ENCODE data around the gene JAK1.
"Not testable (repeated sequence)": the region's sequence is repeated elsewhere in the genome, so short reads cannot be mapped to it uniquely, and the experiment has no call there.

Gene JAK1

DNA sequence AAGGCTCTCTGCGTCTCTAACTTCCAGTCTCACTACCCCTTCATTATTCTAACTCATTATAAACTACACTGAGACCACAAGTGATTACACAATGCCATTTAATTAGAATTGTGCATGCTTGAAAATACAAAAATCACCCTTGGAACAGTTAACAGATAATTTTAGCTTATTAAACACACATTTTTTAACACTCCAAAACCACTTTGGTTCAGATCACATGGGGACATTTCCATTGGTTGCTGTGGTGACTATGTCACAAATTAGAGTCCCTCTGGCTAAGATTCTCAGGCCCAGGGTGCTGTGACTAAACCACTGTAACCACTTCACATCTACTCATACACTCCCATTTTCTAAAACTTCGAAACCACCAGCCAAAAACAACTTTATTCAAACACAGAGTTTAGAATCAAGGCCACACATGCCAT lies 43.0 kb downstream of the JAK1 start:
- DNase-seq (ENCODE audit: low read depth in 1 of 2, low spot score in 1 of 2) = no peak

DNA sequence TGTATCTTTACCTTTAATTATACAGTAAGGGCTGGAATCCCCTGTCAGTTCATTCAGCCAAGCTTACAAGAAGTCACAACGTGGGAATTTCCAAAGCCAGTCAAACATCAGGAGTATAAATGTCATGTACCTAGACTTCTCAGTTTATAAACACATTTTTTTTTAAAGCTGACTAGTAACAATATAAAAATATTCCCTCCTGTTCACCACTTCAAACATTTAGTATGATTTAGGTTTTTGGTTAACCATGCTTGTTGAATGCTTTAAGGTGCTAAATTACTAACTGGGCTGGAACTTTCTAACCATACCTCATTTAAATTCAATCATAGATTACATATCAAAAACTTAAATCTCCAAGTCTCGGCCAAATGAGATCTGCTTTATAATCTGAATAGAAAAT lies 44.0 kb downstream of the JAK1 start:
- no peak for DNase-seq (ENCODE audit: low read depth in 1 of 2, low spot score in 1 of 2)

DNA sequence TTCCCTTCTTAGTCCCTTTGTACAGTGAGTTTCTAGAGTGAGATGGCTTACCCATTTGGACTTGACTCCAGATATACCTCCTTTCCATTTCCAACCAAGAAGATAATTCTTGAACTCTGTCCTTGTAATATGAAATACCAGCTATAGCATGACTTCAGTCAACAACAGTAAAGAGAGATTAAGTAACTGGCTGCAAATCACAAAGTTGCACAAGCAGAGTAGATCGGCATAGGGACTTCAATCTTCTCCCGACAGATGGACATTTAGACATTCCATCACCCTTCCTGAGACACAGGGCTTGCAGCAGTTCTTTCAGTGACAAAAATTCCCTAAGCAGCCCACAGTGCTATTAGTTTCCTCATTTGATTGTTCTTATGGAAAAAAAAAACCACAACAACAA lies 44.6 kb downstream of the JAK1 start:
- DNase-seq (ENCODE audit: low read depth in 1 of 2, low spot score in 1 of 2) = no peak

DNA sequence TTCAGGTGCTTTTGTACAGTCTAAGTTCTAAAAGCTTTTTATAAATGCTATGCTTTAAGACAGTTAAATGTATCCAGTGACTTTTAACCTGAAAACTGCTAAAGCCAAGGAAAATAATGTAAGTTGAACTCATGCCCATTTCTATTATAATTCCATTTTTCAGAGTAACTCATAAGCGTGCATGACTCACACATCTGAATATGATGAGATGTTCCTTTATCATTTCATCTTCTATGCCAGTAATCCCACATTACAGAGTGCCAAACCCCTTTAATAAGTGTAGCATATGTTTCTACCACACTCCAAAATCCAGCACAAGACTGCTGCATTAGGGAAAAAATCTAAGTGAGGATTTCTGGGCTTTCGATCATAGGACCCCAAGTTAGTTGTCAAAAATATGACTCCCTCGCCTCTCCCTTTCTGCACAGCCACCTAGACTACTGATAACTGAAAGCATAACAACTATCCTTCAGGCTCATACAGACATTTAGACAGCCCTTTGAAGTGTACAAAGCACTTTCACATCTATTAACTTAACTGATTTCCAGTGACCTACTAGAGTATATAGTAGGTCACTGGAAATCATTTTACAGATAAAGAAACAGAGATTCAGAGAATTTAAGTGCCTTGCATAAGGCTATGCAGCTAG lies 45.3 kb downstream of the JAK1 start:
- DNase-seq (ENCODE audit: low read depth in 1 of 2, low spot score in 1 of 2) = no peak

DNA sequence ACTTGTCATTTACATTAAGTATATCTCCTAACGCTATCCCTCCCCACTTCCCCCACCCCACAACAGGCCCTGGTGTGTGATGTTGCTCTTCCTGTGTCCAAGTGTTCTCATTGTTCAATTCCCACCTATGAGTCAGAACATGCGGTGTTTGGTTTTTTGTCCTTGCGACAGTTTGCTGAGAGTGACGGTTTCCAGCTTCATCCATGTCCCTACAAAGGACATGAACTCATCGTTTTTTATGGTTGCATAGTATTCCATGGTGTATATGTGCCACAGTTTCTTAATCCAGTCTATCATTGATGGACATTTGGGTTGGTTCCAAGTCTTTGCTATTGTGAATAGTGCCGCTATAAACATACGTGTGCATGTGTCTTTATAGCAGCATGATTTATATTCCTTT lies 47.2 kb downstream of the JAK1 start:
- not testable (repeated sequence) for DNase-seq (ENCODE audit: low read depth in 1 of 2, low spot score in 1 of 2)

DNA sequence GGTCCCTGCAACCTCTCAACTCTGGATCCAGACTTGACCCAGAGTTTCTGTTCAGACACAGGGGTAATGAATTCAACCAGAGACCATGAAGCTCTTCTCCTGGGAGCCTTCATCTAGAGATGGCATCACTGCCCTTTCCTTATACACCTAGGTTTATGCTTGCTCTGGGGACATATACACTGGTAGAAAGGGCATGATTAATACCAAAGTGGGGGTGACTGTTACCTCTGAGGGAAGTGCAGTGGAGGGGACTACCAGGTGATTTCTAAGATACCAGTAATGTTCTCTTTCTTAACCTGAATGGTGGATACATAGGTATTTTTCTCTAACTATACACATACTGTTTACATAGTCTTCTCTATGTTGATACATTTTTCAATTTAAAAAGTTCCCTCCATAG lies 48.4 kb downstream of the JAK1 start:
- no peak for DNase-seq (ENCODE audit: low read depth in 1 of 2, low spot score in 1 of 2)

DNA sequence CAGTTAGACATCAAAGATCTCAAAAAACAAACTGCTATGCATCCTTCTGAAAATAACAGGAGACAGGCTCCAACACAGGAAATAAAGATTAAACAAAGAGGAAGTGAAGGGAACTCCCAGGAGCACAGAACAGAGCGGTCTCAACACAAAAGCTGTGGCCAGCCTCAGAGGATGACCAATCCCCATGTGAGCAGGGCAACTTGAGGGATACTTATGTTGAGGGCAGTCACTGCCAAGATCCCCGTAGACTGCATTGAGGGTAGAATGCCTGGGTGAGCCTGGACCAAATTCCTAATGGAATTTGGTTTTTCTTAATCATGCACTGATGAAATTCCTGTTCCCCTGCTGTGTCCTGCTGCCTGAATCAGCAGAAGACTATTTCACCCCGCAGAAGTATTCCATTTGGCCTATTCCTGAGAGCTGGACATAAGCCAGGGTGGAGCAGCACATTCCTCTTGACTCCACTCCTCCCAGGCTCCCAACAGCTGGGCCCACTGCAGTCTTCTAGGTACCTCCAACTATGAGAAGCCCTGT lies 49.0 kb downstream of the JAK1 start:
- no peak for DNase-seq (ENCODE audit: low read depth in 1 of 2, low spot score in 1 of 2)

DNA sequence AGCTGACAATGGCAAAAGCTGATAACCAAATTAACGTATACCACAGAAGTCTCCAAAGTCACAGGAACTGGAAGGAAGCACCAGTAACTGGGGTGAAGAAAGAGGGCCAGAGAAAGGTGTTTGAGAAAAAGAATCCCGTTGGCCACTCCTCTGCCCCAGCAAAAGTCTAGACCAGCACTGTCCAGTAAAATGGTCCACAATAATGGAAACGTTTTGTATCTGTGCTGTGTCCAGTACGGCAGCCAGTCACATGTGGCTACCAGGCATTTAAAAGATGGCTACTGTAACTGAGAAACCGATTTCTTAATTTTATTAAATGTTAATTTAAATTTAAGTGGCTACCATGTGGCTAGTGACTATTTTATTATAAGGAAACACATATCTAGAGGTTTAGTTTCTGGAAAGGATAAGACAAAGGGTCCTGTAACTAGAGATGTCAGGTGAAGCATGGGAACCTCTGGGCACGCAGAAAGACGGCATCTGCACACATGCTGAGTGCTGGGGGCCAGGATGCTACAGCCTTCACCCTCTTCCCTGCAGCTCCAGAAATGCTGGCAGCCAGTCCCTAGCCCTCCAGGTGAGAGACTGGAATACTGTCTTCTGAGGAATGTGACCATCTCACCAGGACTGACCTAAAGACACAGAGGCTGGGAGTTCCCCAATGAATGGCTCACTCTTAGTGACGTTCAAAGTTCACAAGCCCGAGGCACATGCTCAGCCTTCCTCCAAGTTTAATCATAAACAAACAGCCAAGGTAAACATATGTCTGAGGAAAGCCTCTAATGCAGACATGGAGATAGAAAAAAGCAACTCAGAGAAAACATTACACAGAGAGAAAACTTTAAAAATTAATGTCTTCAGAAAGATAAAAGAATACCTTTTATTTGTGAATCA lies 50.7 kb downstream of the JAK1 start:
- DNase-seq (ENCODE audit: low read depth in 1 of 2, low spot score in 1 of 2) = no peak

DNA sequence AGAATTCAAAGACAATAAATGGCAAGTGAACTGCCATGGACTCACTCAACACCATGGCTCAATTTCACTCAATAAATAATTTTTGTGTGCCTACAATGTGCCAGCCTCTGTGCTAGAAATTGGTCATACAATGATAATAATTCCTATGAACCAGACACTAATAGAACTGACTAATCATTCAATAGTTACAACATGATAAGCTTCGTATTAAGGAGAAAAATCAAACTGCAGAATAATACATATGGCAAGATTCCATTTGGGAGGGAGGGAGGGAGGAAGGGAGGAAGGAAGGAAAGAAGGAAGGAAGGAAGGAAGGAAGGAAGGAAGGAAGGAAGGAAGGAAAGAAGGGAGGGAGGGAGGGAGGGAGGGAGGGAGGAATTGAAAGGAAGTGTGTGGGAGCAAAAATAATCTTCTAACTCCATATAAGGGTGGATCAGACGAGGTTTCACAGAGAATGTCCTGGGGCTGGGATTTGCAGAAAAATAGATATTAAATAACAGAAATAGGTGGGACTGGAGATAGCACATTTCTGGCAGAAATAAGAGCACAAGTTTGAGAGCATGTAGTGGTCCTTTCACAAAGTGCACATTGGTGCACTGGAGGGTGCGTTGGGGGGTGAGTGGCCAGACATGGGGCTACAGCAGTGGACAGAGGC lies 52.9 kb downstream of the JAK1 start:
- no peak for DNase-seq (ENCODE audit: low read depth in 1 of 2, low spot score in 1 of 2)

DNA sequence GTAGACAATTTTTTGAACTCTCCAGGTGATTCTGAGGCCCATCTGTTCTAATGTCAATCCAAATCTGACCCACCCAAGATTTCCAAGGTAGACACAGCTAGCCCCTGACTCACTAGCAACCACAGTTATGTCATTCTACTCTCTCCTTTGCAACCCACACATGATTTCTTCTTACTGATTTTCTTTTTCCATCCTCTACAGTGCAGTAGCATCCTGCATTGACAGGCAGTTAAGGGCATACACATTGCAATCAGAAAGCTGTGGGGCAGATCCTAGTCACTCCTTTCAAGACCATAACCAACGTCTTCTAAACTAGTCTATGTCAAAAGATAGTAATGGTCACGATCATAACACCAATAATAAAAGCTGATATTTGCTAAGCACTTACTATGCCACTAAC lies 54.2 kb downstream of the JAK1 start:
- DNase-seq (ENCODE audit: low read depth in 1 of 2, low spot score in 1 of 2) = no peak

DNA sequence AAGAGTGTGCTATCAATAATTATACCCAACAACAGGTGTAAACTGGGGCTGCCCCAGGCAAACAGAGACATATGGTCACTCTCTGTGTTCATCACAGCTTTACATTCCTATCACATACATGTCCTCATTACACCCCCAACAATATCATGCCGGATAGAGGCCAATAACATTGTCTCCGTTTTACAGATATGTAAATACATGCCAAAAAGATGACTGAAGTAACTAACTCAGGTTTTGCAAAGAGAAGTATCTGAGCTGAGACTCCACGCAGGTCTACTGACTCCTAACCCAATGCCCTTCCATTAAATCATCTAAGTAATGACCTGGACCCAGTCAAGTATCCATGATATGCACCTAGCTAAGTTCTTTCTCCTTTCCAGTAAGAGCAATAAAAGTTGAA lies 55.0 kb downstream of the JAK1 start:
- DNase-seq (ENCODE audit: low read depth in 1 of 2, low spot score in 1 of 2) = no peak

DNA sequence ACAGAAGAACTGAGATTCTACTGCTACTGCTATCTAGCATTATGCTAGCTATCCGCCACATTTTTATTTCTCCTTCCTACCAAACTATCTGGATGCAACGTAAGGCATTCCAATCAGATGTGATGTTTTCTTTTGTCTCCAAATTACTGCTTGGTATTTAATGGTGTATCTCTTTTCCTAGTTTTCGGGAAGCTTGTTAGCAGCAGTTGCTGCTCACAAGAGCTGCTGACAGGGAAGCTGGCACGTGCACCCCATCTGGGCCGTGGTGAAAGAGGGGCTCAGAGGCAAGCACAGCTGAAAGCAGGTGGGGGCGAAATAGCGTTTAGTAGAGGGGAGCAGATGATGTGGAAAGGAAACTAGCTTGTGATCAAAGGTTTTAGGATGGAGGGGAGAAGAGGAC lies 57.3 kb downstream of the JAK1 start:
- DNase-seq (ENCODE audit: low read depth in 1 of 2, low spot score in 1 of 2) = no peak

DNA sequence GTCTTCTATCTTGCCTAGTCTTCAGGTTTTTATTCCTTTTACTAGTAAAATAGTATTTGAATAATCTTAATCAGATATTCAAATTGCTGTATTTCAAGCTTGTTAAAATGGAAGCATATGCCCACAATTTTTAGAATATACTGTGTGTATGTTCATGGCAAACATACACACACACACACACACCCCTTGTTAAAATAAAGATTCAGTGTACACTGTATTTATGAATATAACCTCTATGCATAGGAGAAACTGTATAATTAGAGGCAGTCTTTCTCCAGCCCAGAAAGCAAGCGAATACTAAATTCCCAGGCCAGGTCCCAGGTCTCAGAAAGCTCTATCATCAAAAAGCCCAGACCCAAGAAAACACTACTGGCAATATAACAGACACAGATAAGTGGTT lies 57.8 kb downstream of the JAK1 start:
- no peak for DNase-seq (ENCODE audit: low read depth in 1 of 2, low spot score in 1 of 2)

DNA sequence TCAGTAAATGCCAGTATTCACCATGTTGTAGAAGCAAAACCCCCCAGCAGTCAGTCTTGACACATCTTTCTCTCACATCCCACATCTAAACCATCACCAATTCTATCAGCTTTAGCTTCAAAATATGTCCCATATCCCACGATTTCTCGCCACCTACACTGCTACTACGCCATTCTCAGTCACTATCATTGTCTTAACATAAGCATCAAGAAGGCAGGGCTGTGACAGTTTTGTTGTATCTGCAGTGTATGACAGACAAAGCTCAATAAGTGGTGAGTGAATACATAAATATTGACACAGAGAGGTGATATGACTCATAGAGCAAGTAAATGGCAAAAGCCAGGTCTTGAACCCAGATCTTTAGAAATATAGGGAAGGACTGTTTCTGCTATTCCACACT lies 59.9 kb downstream of the JAK1 start:
- no peak for DNase-seq (ENCODE audit: low read depth in 1 of 2, low spot score in 1 of 2)

DNA sequence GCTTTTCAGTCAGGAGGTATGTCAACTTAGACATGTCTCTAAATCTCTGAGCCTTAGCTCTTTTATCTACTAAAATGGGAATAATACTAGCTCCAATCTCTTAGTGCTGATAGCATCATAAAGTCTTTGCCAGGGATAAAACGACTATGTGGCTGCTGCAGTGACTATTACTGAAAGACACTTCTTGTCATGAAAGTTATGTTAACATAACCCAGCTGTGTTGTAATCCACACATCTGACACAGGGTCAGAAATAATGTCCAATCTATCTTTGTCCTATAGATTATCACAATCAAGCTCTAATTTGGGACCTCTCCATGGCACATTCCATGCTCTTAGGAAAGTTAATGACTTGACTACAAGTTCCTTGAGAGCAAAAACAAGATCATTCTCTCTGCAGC lies 62.8 kb downstream of the JAK1 start:
- DNase-seq (ENCODE audit: low read depth in 1 of 2, low spot score in 1 of 2) = no peak

DNA sequence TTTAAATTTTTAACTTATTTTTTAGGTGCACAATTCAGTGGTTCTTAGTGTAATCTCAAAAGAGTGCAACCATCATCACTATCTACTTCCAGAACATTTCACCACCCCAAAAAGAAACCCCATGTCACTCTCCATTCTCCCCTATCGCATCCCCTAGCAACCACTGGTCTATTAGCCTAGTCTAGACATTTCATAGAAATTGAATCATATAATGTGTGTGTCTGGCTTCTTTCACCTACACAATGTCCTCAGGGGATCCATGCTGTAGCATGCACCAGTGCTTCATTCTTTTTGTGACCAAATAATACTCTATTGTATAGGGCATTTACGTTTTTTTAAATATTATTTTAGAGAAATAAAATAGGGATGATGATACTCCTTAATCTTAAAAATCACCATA lies 64.7 kb downstream of the JAK1 start:
- DNase-seq (ENCODE audit: low read depth in 1 of 2, low spot score in 1 of 2) = no peak

DNA sequence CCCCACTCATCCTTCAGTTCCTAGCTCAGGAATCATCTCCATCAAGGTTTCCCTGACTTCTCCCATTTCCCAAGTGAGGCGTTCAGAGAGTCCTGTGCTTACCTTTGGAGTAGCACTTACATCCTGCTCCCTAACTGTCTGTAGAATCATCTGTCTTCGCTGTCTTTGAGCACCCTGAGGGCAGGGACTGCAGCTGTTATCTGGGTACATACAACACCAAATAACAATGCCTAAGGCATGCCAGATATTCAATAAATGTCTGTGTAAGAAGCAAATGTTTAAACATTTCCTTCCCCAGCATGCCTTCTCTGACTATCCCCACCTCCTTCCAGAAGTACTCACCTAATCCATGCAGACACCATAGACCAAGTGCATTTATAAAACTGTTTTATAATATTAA lies 65.4 kb downstream of the JAK1 start:
- no peak for DNase-seq (ENCODE audit: low read depth in 1 of 2, low spot score in 1 of 2)

DNA sequence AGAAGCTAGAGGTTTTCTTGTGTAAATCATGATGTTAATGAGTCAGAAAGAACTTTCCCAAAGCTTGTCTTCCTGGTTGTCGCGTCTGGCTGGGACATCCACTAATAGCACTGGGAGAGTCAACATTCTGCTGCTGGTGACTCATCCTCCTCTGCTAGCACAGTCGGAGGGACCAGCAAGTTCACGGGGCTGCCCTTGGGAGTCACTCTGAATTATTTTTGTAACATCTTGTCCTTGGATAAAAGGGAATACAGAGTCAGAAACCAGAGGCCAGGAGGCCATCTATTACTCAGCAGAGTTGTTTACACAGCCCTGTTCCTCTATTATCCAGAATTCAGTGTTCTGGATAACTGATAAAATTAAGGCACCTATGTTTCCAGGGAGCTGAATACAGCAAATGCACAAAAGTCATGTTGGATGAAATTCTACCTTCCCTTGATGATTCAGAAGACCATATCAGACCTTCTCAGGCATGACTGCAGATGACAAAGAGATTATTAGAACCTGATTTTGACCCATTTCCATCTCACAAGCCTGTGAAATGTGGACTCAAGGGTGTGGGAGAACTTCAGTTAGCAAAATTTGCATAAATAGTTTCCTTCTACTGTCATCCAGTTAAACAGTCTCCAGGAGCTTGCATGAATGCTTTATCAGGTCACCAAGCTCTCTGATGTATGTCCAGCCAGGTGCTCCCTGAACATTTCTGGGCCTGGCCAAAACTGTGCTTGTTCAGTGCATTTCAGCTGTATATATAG lies 68.1 kb downstream of the JAK1 start:
- no peak for DNase-seq (ENCODE audit: low read depth in 1 of 2, low spot score in 1 of 2)

DNA sequence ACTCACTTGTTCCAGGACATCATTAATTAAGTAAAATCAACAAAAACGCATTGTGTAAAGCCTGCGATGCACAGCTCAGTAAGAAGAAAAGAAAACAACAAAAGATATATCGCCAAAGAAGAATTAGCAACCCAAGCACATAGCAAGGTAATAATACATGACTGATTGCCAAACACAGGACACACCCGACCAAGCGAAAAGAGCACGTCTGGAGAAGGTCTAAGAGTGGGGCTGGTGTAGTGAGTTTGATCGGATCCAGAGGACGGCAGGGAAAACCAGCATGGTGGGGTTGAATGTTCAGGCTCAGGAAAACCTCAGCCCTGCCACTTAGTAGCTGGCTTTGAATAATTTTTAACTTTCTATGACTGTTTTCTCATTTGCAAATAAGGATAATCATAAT lies 69.8 kb downstream of the JAK1 start:
- DNase-seq (ENCODE audit: low read depth in 1 of 2, low spot score in 1 of 2) = no peak

DNA sequence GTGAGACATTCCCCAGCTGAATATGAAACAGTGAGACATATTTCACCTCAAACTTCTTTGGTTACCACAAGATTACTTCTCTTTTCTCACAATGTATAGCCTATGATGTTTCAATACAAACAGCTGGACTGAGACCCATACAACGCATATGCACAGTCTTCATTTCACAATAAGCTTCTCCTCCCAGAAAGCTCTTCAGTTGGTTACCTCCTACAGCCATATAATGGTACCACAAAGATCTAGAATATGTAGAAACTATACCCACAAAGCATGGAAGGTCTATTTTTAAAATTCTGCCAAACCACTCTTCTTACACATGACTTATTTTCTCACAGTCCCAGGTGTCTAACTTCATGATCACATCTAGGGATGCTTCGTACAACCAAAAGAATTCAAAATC lies 70.8 kb downstream of the JAK1 start:
- no peak for DNase-seq (ENCODE audit: low read depth in 1 of 2, low spot score in 1 of 2)

DNA sequence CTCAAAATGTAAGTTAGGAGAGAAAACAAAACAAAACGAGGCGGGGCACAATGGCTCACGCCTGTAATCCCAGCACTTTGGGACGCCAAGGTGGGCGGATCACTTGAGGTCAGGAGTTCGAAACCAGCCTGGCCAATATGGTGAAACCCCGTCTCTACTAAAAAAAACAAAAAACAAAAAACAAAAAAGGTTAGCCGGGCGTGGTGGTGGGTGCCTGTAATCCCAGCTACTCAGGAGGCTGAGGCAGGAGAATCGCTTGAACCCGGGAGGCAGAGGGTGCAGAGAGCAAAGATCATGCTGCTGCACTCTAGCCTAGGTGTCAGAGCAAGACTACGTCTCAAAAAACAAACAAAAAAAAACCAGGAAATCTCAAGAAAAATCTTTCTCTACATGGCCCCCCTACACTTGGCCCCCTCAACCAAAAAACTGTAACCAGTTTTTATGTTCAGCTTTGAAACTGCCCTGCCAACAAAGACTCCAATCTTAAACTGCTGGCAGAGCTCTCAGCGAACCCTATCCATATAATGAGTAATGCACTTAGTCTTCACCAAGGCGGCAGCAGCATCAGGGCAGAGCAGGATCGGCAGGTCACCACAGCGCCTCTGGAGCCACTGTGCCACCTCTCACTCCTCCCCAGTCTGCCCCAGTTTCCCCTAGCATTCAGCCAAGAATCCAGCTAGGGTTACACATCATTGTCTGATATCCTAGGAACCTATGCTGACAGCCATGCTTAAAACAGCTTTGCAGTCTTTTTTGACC lies 71.7 kb downstream of the JAK1 start:
- DNase-seq (ENCODE audit: low read depth in 1 of 2, low spot score in 1 of 2) = no peak
